BLaER1 treated with 17β-estradiol and CSF1 and Interleukin-3, amounts not matched to agents 10 nM and 100 nM (cell line): ENCODE measurements around the gene IRF2BP2.
A peak's percentile ranks its signal among the peaks of the same experiment; 100 is the strongest.

Experiments
- H3K27ac ChIP-seq, 11 experiments: shearing (Covaris generic); formaldehyde crosslinking; 2 replicates each; pipeline ENCODE4 v1.8.1; 2022
- H3K27me3 ChIP-seq, 11 experiments: shearing (Covaris generic); formaldehyde crosslinking; 2 replicates each; pipeline ENCODE4 v1.8.1; 2022
- H3K36me3 ChIP-seq, 11 experiments: shearing (Covaris generic); formaldehyde crosslinking; 2 replicates each; pipeline ENCODE4 v1.8.1; 2022
- H3K4me1 ChIP-seq, 10 experiments: shearing (Covaris generic); formaldehyde crosslinking; 2 replicates each; pipeline ENCODE4 v1.8.1; 2022
- H3K4me2 ChIP-seq, 11 experiments: shearing (Covaris generic); formaldehyde crosslinking; 2 replicates each; pipeline ENCODE4 v1.8.1; 2022
- H3K4me3 ChIP-seq, 10 experiments: shearing (Covaris generic); formaldehyde crosslinking; 2 replicates each; pipeline ENCODE4 v1.8.1; 2022
- H3K9ac ChIP-seq, 11 experiments: shearing (Covaris generic); formaldehyde crosslinking; 2 replicates each; pipeline ENCODE4 v1.8.1; 2022
- H3K9me3 ChIP-seq, 11 experiments: shearing (Covaris generic); formaldehyde crosslinking; replicated peaks in 1 of 11; 2 replicates each; pipeline ENCODE4 v1.8.1; 2022
- H4K20me1 ChIP-seq, 11 experiments: shearing (Covaris generic); formaldehyde crosslinking; 2 replicates each; pipeline ENCODE4 v1.8.1; 2022
- Cebpa-rat ChIP-seq, 11 experiments: shearing (Covaris generic); IDR thresholded peaks; 2 replicates each; pipeline ENCODE4 v1.8.1; 2022

IRF2BP2 gene

GRCh38 chr1:234579967-234580366 lies 30.0 kb downstream of the IRF2BP2 start:
- no peak for TF ChIP-seq Cebpa-rat (IDR thresholded peaks at IDR 0.05)
- H3K9me3 ChIP-seq, result 0 out of 22 replicates have a peak, but pooled peaks cover 0 to 7% (median 0%) of the 10 kb centered on the region in 11 experiments
- no peak overlapping the region for H3K4me3 ChIP-seq
- no peaks in the 10 kb centered on the region for H3K27me3 ChIP-seq
- no peak overlapping the region for H3K4me2 ChIP-seq
- H3K36me3 ChIP-seq, result no peaks in the 10 kb centered on the region
- no peak overlapping the region for H3K9ac ChIP-seq
- no peak overlapping the region for H3K27ac ChIP-seq
- H4K20me1 ChIP-seq, result no peaks in the 10 kb centered on the region
- H3K4me1 ChIP-seq, result peaks cover 0 to 4% (median 1%) of the 10 kb centered on the region in 10 experiments; a peak in 5 of 20 replicates

- no peak overlapping the region for H3K9ac ChIP-seq
- no peak overlapping the region for H3K4me3 ChIP-seq
- H3K27me3 ChIP-seq, result no peaks in the 10 kb centered on the region
- peaks cover 0 to 4% (median 1%) of the 10 kb centered on the region in 10 experiments; a peak in 8 of 20 replicates for H3K4me1 ChIP-seq
- TF ChIP-seq Cebpa-rat (IDR thresholded peaks at IDR 0.05), result no peak
- H4K20me1 ChIP-seq, result no peaks in the 10 kb centered on the region
- H3K9me3 ChIP-seq, result 0 out of 22 replicates have a peak, but pooled peaks cover 0 to 7% (median 0%) of the 10 kb centered on the region in 11 experiments
- no peaks in the 10 kb centered on the region for H3K36me3 ChIP-seq
- no peak overlapping the region for H3K4me2 ChIP-seq
- no peak overlapping the region for H3K27ac ChIP-seq
Observed at GRCh38 chr1:234578735-234579134, 31.2 kb downstream of the IRF2BP2 start.

- Histone ChIP-seq H3K27me3 (no peaks in the 10 kb centered on the region), H3K27ac (no peak overlapping the region), H3K4me3 (no peak overlapping the region), H3K9ac (no peak overlapping the region), H3K9me3 (0 out of 22 replicates have a peak, but pooled peaks cover 0 to 7% (median 0%) of the 10 kb centered on the region in 11 experiments), H3K36me3 (no peaks in the 10 kb centered on the region), H3K4me2 (no peak overlapping the region), H3K4me1 (peaks cover 0 to 6% (median 2%) of the 10 kb centered on the region in 10 experiments; a peak in 8 of 20 replicates), H4K20me1 (no peaks in the 10 kb centered on the region)
- no peak for TF ChIP-seq Cebpa-rat (IDR thresholded peaks at IDR 0.05)
Observed at GRCh38 chr1:234578087-234578486, 31.9 kb downstream of the IRF2BP2 start.

- H3K9ac ChIP-seq, result no peak overlapping the region
- H3K36me3 ChIP-seq, result no peaks in the 10 kb centered on the region
- H3K9me3 ChIP-seq, result no peaks in the 10 kb centered on the region
- no peak overlapping the region for H3K4me3 ChIP-seq
- no peaks in the 10 kb centered on the region for H3K27me3 ChIP-seq
- peaks cover 0 to 6% (median 2%) of the 10 kb centered on the region in 10 experiments; a peak in 8 of 20 replicates for H3K4me1 ChIP-seq
- no peak overlapping the region for H3K27ac ChIP-seq
- H4K20me1 ChIP-seq, result no peaks in the 10 kb centered on the region
- H3K4me2 ChIP-seq, result peak overlapping the region in 2 of 11 experiments; percentile 11 to 40; a peak in 1 of 22 replicates
- TF ChIP-seq Cebpa-rat (IDR thresholded peaks at IDR 0.05), result peak in 2 of 11 experiments; percentile 45 to 70; a peak in 4 of 22 replicates
Observed at GRCh38 chr1:234573711-234574299, 36.2 kb downstream of the IRF2BP2 start.

- Histone ChIP-seq H3K27ac (no peak overlapping the region), H3K4me1 (peaks cover 0 to 6% (median 2%) of the 10 kb centered on the region in 10 experiments; a peak in 8 of 20 replicates), H3K27me3 (no peaks in the 10 kb centered on the region)
Observed at GRCh38 chr1:234572966-234573365, 37.0 kb downstream of the IRF2BP2 start.

GRCh38 chr1:234571702-234572101 lies 38.3 kb downstream of the IRF2BP2 start:
- no peak overlapping the region for H3K4me2 ChIP-seq
- H3K27me3 ChIP-seq, result no peaks in the 10 kb centered on the region

More at GRCh38 chr1:234572966-234573365, 37.0 kb downstream of the IRF2BP2 start:
- Histone ChIP-seq H3K4me2 (no peak overlapping the region), H3K4me3 (no peak overlapping the region), H3K9ac (no peak overlapping the region), H3K36me3 (no peaks in the 10 kb centered on the region), H3K9me3 (no peaks in the 10 kb centered on the region), H4K20me1 (no peaks in the 10 kb centered on the region)
- no peak for TF ChIP-seq Cebpa-rat (IDR thresholded peaks at IDR 0.05)

GRCh38 chr1:234570329-234571120 lies 39.5 kb downstream of the IRF2BP2 start:
- H4K20me1 ChIP-seq, result no peaks in the 10 kb centered on the region
- no peaks in the 10 kb centered on the region for H3K36me3 ChIP-seq
- H3K4me1 ChIP-seq, result peaks cover 0 to 6% (median 2%) of the 10 kb centered on the region in 10 experiments; a peak in 8 of 20 replicates
- no peak overlapping the region for H3K27ac ChIP-seq
- no peak overlapping the region for H3K4me3 ChIP-seq
- no peaks in the 10 kb centered on the region for H3K9me3 ChIP-seq
- H3K4me2 ChIP-seq, result peak overlapping the region in 1 of 11 experiments; percentile 24; a peak in 1 of 22 replicates
- no peak for TF ChIP-seq Cebpa-rat (IDR thresholded peaks at IDR 0.05)
- no peak overlapping the region for H3K9ac ChIP-seq
- no peaks in the 10 kb centered on the region for H3K27me3 ChIP-seq

More at GRCh38 chr1:234571702-234572101, 38.3 kb downstream of the IRF2BP2 start:
- no peak for TF ChIP-seq Cebpa-rat (IDR thresholded peaks at IDR 0.05)
- Histone ChIP-seq H3K36me3 (no peaks in the 10 kb centered on the region), H3K27ac (no peak overlapping the region), H3K4me1 (peaks cover 0 to 6% (median 2%) of the 10 kb centered on the region in 10 experiments; a peak in 8 of 20 replicates), H3K9me3 (no peaks in the 10 kb centered on the region), H3K9ac (no peak overlapping the region), H3K4me3 (no peak overlapping the region), H4K20me1 (no peaks in the 10 kb centered on the region)

GRCh38 chr1:234568345-234568744 lies 41.6 kb downstream of the IRF2BP2 start:
- no peak overlapping the region for H3K4me3 ChIP-seq
- no peak overlapping the region for H3K27ac ChIP-seq
- no peaks in the 10 kb centered on the region for H3K9me3 ChIP-seq
- no peaks in the 10 kb centered on the region for H3K4me1 ChIP-seq
- TF ChIP-seq Cebpa-rat (IDR thresholded peaks at IDR 0.05), result no peak
- no peaks in the 10 kb centered on the region for H4K20me1 ChIP-seq
- H3K36me3 ChIP-seq, result no peaks in the 10 kb centered on the region
- H3K9ac ChIP-seq, result no peak overlapping the region
- no peaks in the 10 kb centered on the region for H3K27me3 ChIP-seq
- H3K4me2 ChIP-seq, result no peak overlapping the region

GRCh38 chr1:234565132-234565531 lies 44.8 kb downstream of the IRF2BP2 start:
- H3K27ac ChIP-seq, result no peak overlapping the region
- TF ChIP-seq Cebpa-rat (IDR thresholded peaks at IDR 0.05), result no peak
- H3K4me2 ChIP-seq, result no peak overlapping the region
- no peaks in the 10 kb centered on the region for H4K20me1 ChIP-seq
- no peaks in the 10 kb centered on the region for H3K4me1 ChIP-seq
- H3K36me3 ChIP-seq, result no peaks in the 10 kb centered on the region
- H3K27me3 ChIP-seq, result no peaks in the 10 kb centered on the region
- H3K9me3 ChIP-seq, result peaks cover 0 to 9% (median 0%) of the 10 kb centered on the region in 11 experiments; a peak in 4 of 22 replicates
- no peak overlapping the region for H3K9ac ChIP-seq
- no peak overlapping the region for H3K4me3 ChIP-seq
